K562 (cell line): ENCODE data around the gene AGBL1. TPM values are rescaled to one million over a fixed set of nuclear protein-coding genes. Genes with fewer than 3 reads are reported as not detected.

Experiments used
- ATAC-seq: fragments of 200-7000 bp; cut with Tn5 transposase; 3 replicates; pipeline ENCODE4 v1.9.1; 2020; ENCODE audit warnings: moderate library complexity
- BruUV-seq: library from RNA; stranded (reverse); fragments of 400-500 nt; replicated peaks from 2 replicates; lab custom pipeline; 2021; lab: Mats Ljungman, UMichigan
- CTCF ChIA-PET: fragments of 300-600 bp; formaldehyde crosslinking; extraction: SDS; loops from one replicate; lab custom pipeline; 2021; ENCODE audit warnings: low intra/inter-chr PET ratio; lab: Yijun Ruan, JAX
- POLR2A ChIA-PET: fragments of 300-600, 350-650 bp; sonication (Branson Sonifier 250); formaldehyde crosslinking; extraction: SDS; loops from one replicate; lab custom pipeline; 2021; ENCODE audit warnings: antibody characterized with exemption, inconsistent platforms; lab: Yijun Ruan, JAX
- DNase-seq, 4 experiments: peaks; one replicate each; pipeline versions ENCODE4 v3.0.0 to v3.0.0-alpha.2; 2011 to 2018; ENCODE audit warnings: low spot score in 3 of 4, mixed read lengths in 3 of 4; ENCODE audit errors: extremely low read depth in 1 of 4
- FAIRE-seq: peaks from 2 replicates; lab custom pipeline; 2011; peaks lifted over from hg19 to GRCh38; lab: Jason Lieb, UNC
- H2AFZ ChIP-seq: 2 replicates; pipeline ENCODE4 v1.6.0; 2011; ENCODE audit warnings: low read depth, low read length, control low read depth, inconsistent platforms
- H3K27ac ChIP-seq: fragments of 200-600 bp; 3 replicates; pipeline ENCODE4 v1.8.0; 2011; ENCODE audit warnings: low read depth, mild to moderate bottlenecking, control low read depth, inconsistent platforms, low read length, moderate library complexity, mixed read lengths; ENCODE audit errors: extremely low read depth
- H3K27me3 ChIP-seq, 2 experiments: fragments of 300-600 bp in 1 of 2; 2 replicates in 1 of 2; 3 replicates in 1 of 2; pipeline versions ENCODE4 v1.6.0 to v1.8.0; 2011; ENCODE audit warnings: inconsistent platforms in 2 of 2, low read length in 2 of 2, mild to moderate bottlenecking in 1 of 2, mixed read lengths in 1 of 2, moderate library complexity in 1 of 2; ENCODE audit not compliant: control insufficient read depth in 2 of 2, insufficient read depth in 2 of 2
- H3K36me3 ChIP-seq: fragments of 300-600 bp; 3 replicates; pipeline ENCODE4 v1.8.0; 2011; ENCODE audit warnings: mild to moderate bottlenecking, low read length, inconsistent platforms; ENCODE audit not compliant: control insufficient read depth, insufficient read depth
- H3K4me1 ChIP-seq, 2 experiments: fragments of 200-600 bp in 1 of 2; replicated peaks in 1 of 2; 2 replicates in 1 of 2; 3 replicates in 1 of 2; pipeline versions ENCODE4 v1.5.1 to v1.8.0; 2011; ENCODE audit warnings: inconsistent platforms in 2 of 2, low read length in 2 of 2, mild to moderate bottlenecking in 1 of 2, mixed read lengths in 1 of 2, moderate library complexity in 1 of 2; ENCODE audit not compliant: control insufficient read depth in 2 of 2, insufficient read depth in 2 of 2
- H3K4me2 ChIP-seq: 2 replicates; pipeline ENCODE4 v1.6.1; 2011; ENCODE audit warnings: low read length, control low read depth, inconsistent platforms, mixed read lengths; ENCODE audit not compliant: insufficient read depth
- H3K4me3 ChIP-seq: fragments of 200-600 bp; sonication (generic), shearing (Covaris generic); 2 replicates; pipeline ENCODE4 v1.5.1; 2016; ENCODE audit warnings: control low read depth, inconsistent platforms
- H3K79me2 ChIP-seq: fragments of 200-600 bp; 3 replicates; pipeline ENCODE4 v1.8.0; 2011; ENCODE audit warnings: low read length, inconsistent platforms; ENCODE audit not compliant: control insufficient read depth, insufficient read depth
- H3K9ac ChIP-seq, 2 experiments: 2 replicates each; pipeline versions ENCODE4 v1.6.0 to v1.6.1; 2011; ENCODE audit warnings: low read depth in 2 of 2, low read length in 2 of 2, control low read depth in 1 of 2, inconsistent platforms in 1 of 2, mild to moderate bottlenecking in 1 of 2, mixed read lengths in 1 of 2; ENCODE audit not compliant: insufficient read depth in 1 of 2
- H3K9me1 ChIP-seq: one replicate; pipeline ENCODE4 v1.6.0; 2011; ENCODE audit warnings: inconsistent platforms, mild to moderate bottlenecking, low read length, moderate library complexity; ENCODE audit not compliant: control insufficient read depth, insufficient read depth
- H3K9me3 ChIP-seq: replicated peaks from 2 replicates; pipeline ENCODE4 v1.5.1; 2011; ENCODE audit warnings: low read depth, low read length, inconsistent platforms; ENCODE audit not compliant: control insufficient read depth, insufficient read depth
- H4K20me1 ChIP-seq: replicated peaks from 2 replicates; pipeline ENCODE4 v1.6.1; 2011; ENCODE audit warnings: low read length, inconsistent platforms, mixed read lengths; ENCODE audit not compliant: control insufficient read depth, insufficient read depth
- CGGBP1 ChIP-seq: fragments of 250-450 bp; sonication (Bioruptor Pico); IDR thresholded peaks from 2 replicates; pipeline ENCODE4 v1.9.0; 2021; ENCODE audit warnings: mild to moderate bottlenecking
- ERF ChIP-seq: fragments of 450-650 bp; formaldehyde crosslinking; IDR thresholded peaks from 2 replicates; pipeline ENCODE4 v1.4.0; 2020; ENCODE audit warnings: mild to moderate bottlenecking, mixed read lengths
- ESRRA ChIP-seq: fragments of 450-650 bp; IDR thresholded peaks from 2 replicates; pipeline ENCODE4 v1.6.1; 2014; ENCODE audit warnings: low read depth, mild to moderate bottlenecking, moderate library complexity, borderline replicate concordance
- HDAC2 ChIP-seq: fragments of 450-650 bp; IDR thresholded peaks from 2 replicates; pipeline ENCODE4 v1.6.1; 2016; ENCODE audit warnings: mild to moderate bottlenecking
- NFYB ChIP-seq: IDR thresholded peaks from 2 replicates; pipeline ENCODE4 v1.6.1; 2011; ENCODE audit warnings: mild to moderate bottlenecking, moderate library complexity; ENCODE audit not compliant: insufficient read length; ENCODE audit errors: extremely low read depth
- POLR2B ChIP-seq: fragments of 450-650 bp; IDR thresholded peaks from 2 replicates; pipeline ENCODE4 v1.6.1; 2018; ENCODE audit warnings: low read depth; ENCODE audit not compliant: partially characterized antibody
- SP2 ChIP-seq: IDR thresholded peaks from 2 replicates; pipeline ENCODE4 v1.6.1; 2011; ENCODE audit warnings: mild to moderate bottlenecking, low read depth, low read length, moderate library complexity; ENCODE audit not compliant: poor library complexity, severe bottlenecking; ENCODE audit errors: extremely low read depth
- SUPT5H ChIP-seq: fragments of 450-650 bp; IDR thresholded peaks from 2 replicates; pipeline ENCODE4 v1.6.1; 2016
- TRIM24 ChIP-seq, 2 experiments: fragments of 450-650 bp; IDR thresholded peaks; 2 replicates each; pipeline ENCODE4 v1.6.1; 2016
- ZFP36 ChIP-seq: fragments of 150-350 bp; IDR thresholded peaks from 2 replicates; pipeline ENCODE4 v1.6.1; 2018; ENCODE audit warnings: low read length, low read depth; ENCODE audit not compliant: partially characterized antibody
- ZNF41 ChIP-seq: fragments of 250-450 bp; sonication (Bioruptor Pico); conservative IDR thresholded peaks from 2 replicates; pipeline ENCODE4 v1.4.0; 2020; ENCODE audit warnings: mild to moderate bottlenecking
- WGBS: fragments of 100-300 bp; shearing (Covaris generic); methylation state at CpG from one replicate; pipeline ENCODE4 v1.1.6; 2016; ENCODE audit warnings: low coverage, mixed read lengths; ENCODE audit not compliant: insufficient coverage; ENCODE audit errors: missing lambda C conversion rate; 5-methylcytosine and 5-hydroxymethylcytosine counted together
- in situ Hi-C: fragments of 300-500 bp; cut with MboI; formaldehyde crosslinking; loops from 4 replicates; pipeline ENCODE4 v1.15.0; 2018; ENCODE audit warnings: inconsistent platforms, mixed read lengths
- intact Hi-C: fragments of 100-400 bp; cut with micrococcal nuclease; formaldehyde crosslinking; loops from 2 replicates; pipeline ENCODE4 v1.14.2; 2022
- polyA plus RNA-seq, 8 experiments: library from polyadenylated mRNA; depleted of rRNA in 4 of 8; stranded (reverse) in 5 of 8; unstranded in 3 of 8; fragments of >200 nt; fragmentation: Nextera tagmentation in 2 of 8; fragmentation: Illumina TruSeq in 1 of 8; extraction: Ambion mirVana in 2 of 8; extraction: Trizol in 1 of 8; gene quantifications; 2 replicates each; pipeline versions ENCODE4 v1.2.1 to v1.2.3, GENCODE V29; 2011 to 2014; ENCODE audit warnings: inconsistent platforms in 1 of 8, missing spikeins in 1 of 8
- total RNA-seq, 7 experiments: library from RNA; depleted of rRNA in 6 of 7; stranded (reverse); fragments of >200 nt in 6 of 7; fragmentation: Illumina TruSeq in 2 of 7; extraction: Trizol in 2 of 7; gene quantifications; 2 replicates each; pipeline versions ENCODE4 v1.2.1 to v1.2.3, GENCODE V29; 2011 to 2021; ENCODE audit warnings: low replicate concordance in 1 of 7
- TF ChIP-seq, protein P1 (sequence below): fragments of 450-650 bp; IDR thresholded peaks from 2 replicates; pipeline ENCODE4 v1.6.1; 2017; ENCODE audit warnings: antibody characterized with exemption, mild to moderate bottlenecking
- TF ChIP-seq, protein P2 (sequence below), 2 experiments: fragments of 450-650 bp in 1 of 2; sonication (generic) in 1 of 2; formaldehyde crosslinking in 1 of 2; IDR thresholded peaks in 1 of 2; conservative IDR thresholded peaks in 1 of 2; 2 replicates each; pipeline versions ENCODE4 v1.6.1 to v1.8.1; 2016 to 2023; ENCODE audit warnings: mild to moderate bottlenecking in 2 of 2, moderate library complexity in 2 of 2, inconsistent platforms in 1 of 2, missing genetic modification reagents in 1 of 2

Gene AGBL1
- total and polyA plus RNA-seq, 9 of the 15 experiments (the other 6 are each of a cell fraction or from before 2014, with no cell fraction given) = not detected

DNA sequence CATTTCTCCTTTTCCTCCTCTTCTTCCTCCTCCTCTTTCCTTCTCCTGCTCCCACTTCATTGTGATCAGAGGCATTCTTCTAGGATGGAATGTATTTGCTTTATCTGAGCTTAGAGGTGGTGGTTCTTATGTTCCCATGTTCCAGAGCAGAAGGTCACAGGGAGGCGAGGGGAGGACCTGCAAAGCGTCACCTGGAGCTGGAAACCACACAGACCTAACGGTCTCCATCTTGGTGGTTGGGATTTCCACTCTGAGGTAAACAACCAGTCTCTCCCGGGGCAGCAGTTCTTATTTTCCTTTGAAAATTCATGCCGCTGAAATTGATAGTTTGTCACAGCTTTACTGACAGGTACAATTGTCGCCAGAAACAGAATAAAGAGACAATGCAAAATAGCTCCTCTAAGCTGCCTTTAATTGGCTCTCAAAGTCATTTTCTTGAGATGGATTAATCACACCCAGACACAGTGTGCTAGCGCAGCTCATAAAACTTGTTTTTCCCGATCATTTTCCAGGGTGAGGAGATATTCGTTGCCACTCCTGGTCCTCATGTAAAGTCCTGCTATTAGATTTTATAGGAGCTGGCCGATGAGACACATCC is 16.9 kb upstream of the AGBL1 start:
- intact Hi-C loops = no loop called here
- no peak overlapping the region for H3K27ac ChIP-seq
- under 1% methylated on average over 10 of the region's 10 CpGs for WGBS
- no peak overlapping the region for H3K9ac ChIP-seq
- H3K27me3 ChIP-seq = no peaks in the 10 kb centered on the region
- FAIRE-seq (no peak), ATAC-seq (no peak), DNase-seq (no peak)
- no peak overlapping the region for H3K4me2 ChIP-seq
- H3K4me3 ChIP-seq = no peak overlapping the region
- no peaks in the 10 kb centered on the region for H3K4me1 ChIP-seq
- TF ChIP-seq ZFP36 (no peak), ERF (CRISPR knock-in tag) (no peak), ZNF41 (no peak), SUPT5H (no peak), POLR2B (no peak), TRIM24 (IDR thresholded peaks at IDR 0.05) (no peak), SP2 (no peak), HDAC2 (no peak), ESRRA (no peak), NFYB (no peak), CGGBP1 (no peak)
- TF ChIP-seq, protein P1, sequence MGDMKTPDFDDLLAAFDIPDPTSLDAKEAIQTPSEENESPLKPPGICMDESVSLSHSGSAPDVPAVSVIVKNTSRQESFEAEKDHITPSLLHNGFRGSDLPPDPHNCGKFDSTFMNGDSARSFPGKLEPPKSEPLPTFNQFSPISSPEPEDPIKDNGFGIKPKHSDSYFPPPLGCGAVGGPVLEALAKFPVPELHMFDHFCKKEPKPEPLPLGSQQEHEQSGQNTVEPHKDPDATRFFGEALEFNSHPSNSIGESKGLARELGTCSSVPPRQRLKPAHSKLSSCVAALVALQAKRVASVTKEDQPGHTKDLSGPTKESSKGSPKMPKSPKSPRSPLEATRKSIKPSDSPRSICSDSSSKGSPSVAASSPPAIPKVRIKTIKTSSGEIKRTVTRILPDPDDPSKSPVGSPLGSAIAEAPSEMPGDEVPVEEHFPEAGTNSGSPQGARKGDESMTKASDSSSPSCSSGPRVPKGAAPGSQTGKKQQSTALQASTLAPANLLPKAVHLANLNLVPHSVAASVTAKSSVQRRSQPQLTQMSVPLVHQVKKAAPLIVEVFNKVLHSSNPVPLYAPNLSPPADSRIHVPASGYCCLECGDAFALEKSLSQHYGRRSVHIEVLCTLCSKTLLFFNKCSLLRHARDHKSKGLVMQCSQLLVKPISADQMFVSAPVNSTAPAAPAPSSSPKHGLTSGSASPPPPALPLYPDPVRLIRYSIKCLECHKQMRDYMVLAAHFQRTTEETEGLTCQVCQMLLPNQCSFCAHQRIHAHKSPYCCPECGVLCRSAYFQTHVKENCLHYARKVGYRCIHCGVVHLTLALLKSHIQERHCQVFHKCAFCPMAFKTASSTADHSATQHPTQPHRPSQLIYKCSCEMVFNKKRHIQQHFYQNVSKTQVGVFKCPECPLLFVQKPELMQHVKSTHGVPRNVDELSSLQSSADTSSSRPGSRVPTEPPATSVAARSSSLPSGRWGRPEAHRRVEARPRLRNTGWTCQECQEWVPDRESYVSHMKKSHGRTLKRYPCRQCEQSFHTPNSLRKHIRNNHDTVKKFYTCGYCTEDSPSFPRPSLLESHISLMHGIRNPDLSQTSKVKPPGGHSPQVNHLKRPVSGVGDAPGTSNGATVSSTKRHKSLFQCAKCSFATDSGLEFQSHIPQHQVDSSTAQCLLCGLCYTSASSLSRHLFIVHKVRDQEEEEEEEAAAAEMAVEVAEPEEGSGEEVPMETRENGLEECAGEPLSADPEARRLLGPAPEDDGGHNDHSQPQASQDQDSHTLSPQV = no peak
- TF ChIP-seq, protein P2, sequence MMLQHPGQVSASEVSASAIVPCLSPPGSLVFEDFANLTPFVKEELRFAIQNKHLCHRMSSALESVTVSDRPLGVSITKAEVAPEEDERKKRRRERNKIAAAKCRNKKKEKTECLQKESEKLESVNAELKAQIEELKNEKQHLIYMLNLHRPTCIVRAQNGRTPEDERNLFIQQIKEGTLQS (IDR thresholded peaks at IDR 0.05) = no peak
- TF ChIP-seq, protein P2 (CRISPR knock-in tag; conservative IDR thresholded peaks at IDR 0.05) = no peak
- no peaks in the 10 kb centered on the region for H3K9me1 ChIP-seq
- POLR2A ChIA-PET = no interaction called here
- no peaks in the 10 kb centered on the region for H4K20me1 ChIP-seq
- BruUV-seq = no TSS peak
- in situ Hi-C loops = no loop called here
- CTCF ChIA-PET = no interaction called here
- no peaks in the 10 kb centered on the region for H3K36me3 ChIP-seq
- H3K9me3 ChIP-seq = no peaks in the 10 kb centered on the region
- H2AFZ ChIP-seq = no peak overlapping the region
- H3K79me2 ChIP-seq = no peaks in the 10 kb centered on the region
